Sciatic nerve (tissue), 2 donors: ENCODE data around the gene ARL10. TPM values are rescaled to one million over a fixed set of nuclear protein-coding genes. Genes with fewer than 3 reads are reported as not detected.
A peak's percentile ranks its signal among the peaks of the same experiment; 100 is the strongest.

Source experiments
- ATAC-seq: fragments of 200-7000 bp; cut with Tn5 transposase; one replicate; pipeline ENCODE4 v1.9.1; 2020; ENCODE audit warnings: mild to moderate bottlenecking, moderate library complexity
- DNase-seq: peaks from one replicate; pipeline ENCODE4 v3.0.0-alpha.2; 2020; ENCODE audit warnings: low spot score
- intact Hi-C: fragments of 100-400 bp; cut with DNase I; formaldehyde crosslinking; loops from one replicate; pipeline ENCODE4 v1.14.2; 2022
- total RNA-seq: library from RNA; stranded (reverse); fragmentation: NEBNext Ultra II Directional; extraction: Animal tissue kit (Norgen Biotek cat#: 25700); gene quantifications from one replicate; pipeline ENCODE4 v1.2.1, GENCODE V29; 2021
- donor health status: DM: no; HTN: no; CAD: no.
- donor health status: DM: no; HTN: no; CAD: no.

Gene ARL10
- total RNA-seq, 1 donor from 2014 or later: 29.2 TPM

DNA sequence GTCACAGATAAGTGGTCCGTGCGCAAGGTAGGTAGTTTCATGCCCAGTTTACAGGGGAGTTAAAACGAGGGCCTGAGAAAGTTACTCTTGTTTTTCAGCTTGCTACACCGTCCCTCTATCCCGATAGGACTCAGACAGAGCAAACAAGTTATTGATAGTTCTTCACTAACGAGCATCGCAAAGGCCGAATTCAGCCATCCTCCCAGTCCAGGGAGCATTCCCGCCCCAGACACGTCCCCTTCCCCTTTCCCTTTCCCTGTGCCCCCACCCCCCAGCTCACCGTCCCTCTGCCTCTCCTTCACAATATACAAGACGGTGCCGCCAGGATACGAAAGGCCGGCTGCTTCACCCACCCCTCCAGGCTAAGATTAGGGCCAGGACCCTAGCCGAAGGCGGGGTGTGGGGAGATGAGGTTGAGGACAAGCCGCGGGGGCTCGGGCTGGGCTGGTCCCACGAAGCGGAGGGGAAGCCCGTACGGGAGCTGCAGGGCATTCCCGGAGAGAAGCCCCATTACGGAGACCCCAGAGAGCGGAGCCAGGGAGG lies 4.3 kb upstream of the ARL10 start:
- peak; percentile 35 for ATAC-seq
- DNase-seq: peak; percentile 65
- intact Hi-C loops: no loop called here

DNA sequence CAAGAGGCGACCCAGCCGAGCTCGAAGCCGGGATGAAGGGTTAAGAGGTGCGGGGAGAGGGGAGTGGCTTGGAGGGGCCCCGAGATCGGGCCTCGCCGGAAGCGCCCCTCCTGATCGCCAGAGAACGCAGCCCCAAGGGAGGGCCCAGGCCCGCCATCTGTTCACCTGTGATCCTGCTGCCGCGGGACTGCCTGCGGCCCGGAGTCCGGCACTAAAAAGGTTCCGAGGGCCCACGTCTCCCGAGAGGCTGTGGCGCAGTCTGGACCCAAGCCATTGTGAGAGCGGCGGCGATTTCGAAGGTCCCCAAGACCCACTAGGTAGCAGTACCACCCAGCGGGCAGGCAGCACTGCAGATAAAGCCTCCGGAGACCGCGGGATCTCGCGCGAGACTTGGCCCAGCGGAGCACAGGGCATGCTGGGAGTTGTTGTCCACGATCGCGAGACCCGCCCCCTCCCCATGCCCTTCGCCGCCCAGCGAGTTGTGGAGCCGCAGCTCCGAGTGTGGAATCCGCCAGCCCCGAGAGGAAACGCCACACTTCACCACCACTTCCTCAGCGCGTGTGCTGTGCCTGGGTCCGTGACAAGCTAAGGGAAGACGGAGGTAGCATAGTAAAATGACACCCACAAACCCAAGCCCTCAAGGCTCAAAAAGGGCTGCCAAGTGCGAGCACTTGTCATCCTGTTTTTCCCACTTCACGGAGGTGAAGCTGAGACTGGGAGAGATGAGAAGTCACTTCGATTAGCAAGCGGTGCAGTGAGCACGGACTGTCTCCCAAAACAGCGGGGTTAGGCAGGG lies 3.7 kb upstream of the ARL10 start, which contains the start of gene KIAA1191:
Gene KIAA1191, minus strand, starts transcription at position 328 of the 796 bp plus-strand sequence. CDS start 2,256 bp downstream, outside the sequence.
- ATAC-seq (peak; percentile 98), DNase-seq (peak; percentile 96)
- intact Hi-C loops: no loop called here

DNA sequence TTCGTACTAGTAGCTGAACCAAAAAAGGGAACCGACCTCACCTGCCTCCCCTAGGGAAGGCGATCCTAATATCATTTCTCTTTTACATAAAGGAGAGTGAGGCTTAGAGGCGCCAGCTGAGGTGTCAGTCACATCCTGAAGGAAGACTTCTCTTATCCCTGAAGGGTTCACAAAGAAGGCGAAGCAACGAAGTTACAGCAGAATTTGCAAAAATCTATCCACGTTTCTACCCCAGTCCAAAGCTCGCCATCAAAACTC lies 3.1 kb upstream of the ARL10 start:
- intact Hi-C loops: no loop called here
- DNase-seq: no peak
- ATAC-seq: no peak

DNA sequence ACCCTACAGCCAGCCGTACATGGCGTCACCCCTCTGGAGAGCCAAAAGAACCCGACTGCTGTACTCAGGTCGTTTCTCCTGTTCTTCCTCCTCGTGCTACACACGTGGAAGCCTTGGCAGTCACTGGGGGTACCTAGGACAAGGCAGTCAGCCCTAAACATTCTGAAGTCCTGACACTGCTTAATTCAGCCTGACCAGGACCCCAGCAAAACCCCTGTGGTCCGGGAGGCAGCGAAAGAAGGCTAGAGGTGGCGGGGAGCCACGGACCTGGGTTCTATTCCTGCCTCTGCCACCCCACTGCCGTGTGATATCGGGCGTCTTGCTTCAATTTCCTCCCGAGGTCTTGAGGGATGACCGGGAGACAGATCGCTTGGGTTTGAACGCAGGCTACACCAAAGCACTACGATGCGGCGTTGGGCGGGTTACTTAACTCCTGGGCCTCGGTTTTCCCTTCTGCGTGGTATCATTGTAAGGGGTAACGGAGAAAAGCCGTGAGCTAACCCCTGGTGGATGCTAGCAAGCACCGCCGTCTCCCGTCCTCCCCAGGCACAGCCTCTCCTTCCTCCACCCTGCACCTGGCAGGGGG lies 429 bp upstream of the ARL10 start:
- ATAC-seq (no peak), DNase-seq (no peak)
- intact Hi-C loops: no loop called here

DNA sequence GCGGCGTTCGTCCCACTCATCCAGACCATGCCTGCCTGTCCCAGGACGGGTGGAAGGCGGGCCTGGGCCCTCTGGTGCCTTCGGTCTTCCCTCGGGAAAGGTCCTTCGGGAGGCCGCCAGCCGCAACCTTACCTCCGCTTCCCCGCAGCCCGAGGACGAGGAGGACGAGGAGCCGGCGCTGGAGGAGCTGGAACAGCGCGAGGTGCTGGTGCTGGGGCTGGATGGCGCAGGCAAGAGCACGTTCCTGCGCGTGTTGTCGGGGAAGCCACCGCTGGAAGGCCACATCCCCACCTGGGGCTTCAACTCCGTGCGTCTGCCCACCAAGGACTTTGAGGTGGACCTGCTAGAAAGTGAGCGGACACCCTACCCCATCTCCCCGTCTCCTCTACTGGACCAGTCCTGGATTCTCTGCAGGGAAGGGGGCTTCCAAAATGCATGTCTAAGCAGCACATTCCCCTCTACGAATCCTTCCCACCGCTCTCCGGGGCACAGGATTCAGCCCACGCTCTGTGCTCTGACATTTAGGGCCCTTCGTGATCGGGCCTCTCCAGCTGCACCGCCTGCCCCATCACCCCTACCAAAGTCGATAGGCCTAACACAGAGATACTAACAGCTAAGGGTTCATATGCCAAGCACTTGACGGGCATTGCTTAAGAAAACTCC lies 1.1 kb downstream of the ARL10 start:
- ATAC-seq: peak; percentile 1

DNA sequence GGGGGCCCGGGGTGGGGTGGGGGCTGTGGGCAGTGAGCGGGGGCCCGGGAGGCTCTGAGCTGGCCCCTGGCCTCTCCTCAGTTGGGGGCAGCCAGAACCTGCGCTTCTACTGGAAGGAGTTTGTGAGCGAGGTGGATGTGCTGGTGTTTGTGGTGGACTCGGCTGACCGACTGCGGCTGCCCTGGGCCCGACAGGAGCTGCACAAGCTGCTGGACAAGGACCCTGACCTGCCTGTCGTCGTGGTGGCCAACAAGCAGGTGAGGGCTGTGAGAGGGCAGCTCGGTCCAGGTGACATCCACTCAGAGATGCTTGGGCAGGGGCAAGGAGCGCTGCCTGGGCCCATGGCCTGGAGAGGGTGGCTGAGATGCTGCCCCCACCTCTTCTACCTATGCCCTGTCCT lies 3.4 kb downstream of the ARL10 start:
- intact Hi-C loops: no loop called here
- DNase-seq (no peak), ATAC-seq (no peak)

More for the DNA sequence above, 1.1 kb downstream of the ARL10 start:
- intact Hi-C loops: no loop called here
- DNase-seq: no peak

DNA sequence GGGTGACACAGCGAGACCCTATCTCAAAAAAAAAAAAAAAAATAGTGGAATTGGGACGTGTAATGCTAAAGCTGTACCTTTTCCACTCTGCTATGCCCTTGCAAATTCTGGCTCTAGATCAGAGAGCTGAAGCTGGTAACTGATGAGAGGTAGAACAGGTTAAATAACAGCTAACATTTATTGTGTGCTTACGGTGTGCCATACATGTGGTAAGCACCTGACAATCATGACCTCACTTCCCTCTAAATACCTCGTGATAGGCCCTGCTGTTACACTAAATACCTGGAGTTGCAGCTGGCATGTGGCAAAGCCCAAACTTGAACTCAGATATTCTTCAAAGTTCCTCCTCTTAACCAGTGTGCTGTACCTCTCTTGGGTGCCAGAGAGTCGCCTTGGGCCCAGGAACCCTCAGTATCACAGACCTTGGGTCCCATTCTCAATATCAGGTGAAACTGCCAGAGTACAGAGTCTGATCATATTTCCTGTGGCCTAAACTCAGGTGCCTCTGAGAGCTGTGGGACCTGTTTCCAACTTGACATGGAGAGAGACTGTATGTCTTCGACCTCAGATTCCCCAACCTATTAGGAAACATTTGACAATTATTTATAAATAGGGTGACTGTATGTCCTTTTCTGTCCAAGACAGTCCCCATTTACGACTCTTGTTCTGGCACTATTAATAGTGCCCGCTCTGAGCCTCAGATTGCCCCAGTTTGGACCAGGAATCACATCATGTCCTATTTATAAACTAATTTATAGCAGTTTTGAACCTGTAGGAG lies 4.8 kb downstream of the ARL10 start:
- no peak for ATAC-seq
- no peak for DNase-seq
- intact Hi-C loops: no loop called here

DNA sequence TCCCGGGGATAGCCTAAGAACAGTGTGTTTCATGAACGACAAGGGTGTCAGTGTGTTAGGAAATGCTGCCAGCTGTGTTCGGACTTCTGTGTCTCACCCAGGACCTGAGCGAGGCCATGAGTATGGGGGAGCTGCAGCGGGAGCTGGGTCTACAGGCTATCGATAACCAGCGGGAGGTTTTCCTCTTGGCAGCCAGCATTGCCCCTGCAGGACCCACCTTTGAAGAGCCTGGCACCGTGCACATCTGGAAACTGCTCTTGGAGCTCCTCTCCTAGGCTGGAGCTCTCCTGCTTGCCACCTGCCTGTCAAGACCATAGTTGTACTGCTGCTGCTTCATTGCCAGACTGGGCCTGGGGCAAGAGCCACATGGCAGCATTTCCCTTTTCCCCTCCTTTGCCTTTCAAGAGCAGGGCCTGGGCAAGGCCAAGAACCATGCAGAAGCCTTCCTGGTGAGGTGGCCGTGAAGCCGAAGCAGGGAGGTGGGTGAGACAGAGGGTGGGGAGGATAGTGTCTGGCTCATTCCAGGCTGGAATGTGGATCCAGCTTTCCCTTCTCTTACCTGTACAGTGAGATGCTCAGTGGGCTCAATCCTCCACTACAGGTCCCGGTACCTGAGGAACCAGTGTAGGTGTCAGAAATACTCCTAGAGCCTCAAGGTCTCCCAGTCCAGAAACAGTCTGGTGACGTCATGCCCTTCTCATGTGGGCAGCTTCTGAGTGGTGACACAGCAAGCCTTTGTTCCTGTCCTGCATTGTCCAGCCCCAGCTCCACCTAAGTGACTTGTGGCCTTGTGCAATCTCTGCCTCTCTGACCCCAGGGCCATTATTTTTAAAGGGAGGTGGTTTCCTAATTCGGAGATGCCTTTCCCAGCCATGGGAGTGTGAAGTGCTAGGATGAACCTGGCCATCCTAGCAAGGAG lies 6.6 kb downstream of the ARL10 start:
- intact Hi-C loops: no loop called here
- ATAC-seq: peak; percentile 31
- no peak for DNase-seq

DNA sequence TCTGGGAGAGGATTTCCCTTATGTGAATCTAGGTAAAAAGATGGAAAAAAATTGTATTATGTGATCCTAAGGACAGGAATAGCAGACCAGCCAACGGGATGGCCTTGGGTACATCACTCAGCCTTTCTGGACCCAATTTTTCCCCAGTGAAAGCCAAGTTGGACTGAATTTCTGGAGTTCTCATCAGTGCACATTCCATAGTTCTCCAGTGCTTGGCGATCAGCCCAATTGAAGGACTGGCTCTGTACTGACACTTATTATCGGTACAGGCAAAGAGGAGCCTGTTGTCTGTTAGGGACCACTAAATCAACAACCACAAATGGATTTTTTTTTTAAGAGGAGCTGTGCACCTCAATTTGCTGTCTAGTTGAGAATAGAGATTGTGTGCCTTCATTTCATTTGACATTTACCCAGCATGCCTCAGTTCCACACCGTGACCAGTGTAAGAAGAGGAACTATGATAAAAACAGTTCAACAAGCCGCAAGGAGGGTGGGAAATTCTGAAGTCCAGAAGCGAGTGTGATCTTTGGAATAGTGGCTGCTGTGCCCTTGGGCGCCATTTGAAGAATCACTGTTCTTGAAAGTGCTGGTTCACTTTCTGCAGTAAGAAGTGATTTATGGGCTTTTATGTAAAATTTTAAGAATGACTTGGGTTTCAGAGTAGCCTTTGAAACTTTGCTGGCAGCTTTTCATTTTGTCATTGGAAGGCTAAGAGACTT lies 8.0 kb downstream of the ARL10 start:
- DNase-seq: no peak
- intact Hi-C loops: no loop called here
- peak; percentile 74 for ATAC-seq

DNA sequence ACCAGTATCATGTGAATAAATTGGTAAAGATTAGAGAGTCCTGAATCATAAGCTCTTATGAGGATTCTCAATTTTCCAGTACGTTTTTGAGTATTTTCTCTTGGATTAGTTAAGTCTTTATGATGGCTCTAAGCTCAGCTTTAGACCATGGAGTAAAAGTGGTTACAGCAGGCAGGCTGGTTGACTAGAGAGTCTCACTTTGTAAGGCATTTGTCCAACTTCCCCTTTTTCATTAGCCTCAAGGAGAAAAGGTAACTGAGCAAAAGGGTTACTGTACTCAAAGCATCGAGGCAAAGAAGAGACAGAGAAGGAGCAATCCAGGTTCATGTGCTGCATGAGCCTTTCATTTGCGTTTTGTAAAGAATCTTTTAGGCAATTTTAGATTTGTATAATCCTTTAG lies 14.6 kb downstream of the ARL10 start:
- intact Hi-C loops: no loop called here
- DNase-seq (no peak), ATAC-seq (no peak)

DNA sequence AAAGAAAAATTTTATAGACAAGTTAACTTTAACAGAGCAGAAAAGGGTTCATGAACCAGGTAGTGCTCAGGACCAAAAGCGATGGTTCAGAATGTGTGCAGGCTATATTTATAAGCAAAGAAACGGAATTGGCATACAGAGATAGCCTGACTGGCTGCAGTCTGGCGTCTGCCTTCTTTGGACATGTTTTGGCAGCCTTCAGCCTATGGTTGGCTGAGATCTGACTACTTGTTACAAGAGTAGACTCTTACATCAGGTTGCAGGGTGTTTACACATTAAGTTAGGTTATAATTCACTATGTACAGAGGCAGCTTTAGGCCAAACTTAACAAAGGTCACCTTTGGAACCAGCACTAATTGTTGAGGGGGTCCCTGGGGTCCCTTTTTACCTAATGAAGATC lies 16.1 kb downstream of the ARL10 start:
- DNase-seq: no peak
- ATAC-seq: peak; percentile 62
- intact Hi-C loops: no loop called here

DNA sequence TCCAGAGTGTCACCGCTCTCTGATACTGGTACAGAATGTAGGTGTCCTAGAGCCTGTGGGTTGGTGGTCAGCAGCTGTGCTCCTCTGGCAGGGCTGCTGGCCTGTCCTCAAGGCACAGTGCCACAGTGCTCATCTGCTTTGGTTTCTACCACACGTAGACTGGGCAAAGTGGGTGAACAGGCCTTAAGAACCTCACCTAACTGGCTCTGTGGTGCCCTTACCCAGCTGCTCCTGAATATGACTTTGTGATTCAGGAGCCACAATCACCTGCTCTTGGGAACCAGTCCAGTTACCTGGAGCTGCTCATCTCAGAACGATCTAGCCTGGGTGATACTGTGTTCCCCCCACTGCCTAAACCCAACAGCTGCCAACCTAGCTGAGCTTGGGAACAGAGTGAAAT lies 16.7 kb downstream of the ARL10 start:
- DNase-seq (no peak), ATAC-seq (no peak)
- intact Hi-C loops: no loop called here

DNA sequence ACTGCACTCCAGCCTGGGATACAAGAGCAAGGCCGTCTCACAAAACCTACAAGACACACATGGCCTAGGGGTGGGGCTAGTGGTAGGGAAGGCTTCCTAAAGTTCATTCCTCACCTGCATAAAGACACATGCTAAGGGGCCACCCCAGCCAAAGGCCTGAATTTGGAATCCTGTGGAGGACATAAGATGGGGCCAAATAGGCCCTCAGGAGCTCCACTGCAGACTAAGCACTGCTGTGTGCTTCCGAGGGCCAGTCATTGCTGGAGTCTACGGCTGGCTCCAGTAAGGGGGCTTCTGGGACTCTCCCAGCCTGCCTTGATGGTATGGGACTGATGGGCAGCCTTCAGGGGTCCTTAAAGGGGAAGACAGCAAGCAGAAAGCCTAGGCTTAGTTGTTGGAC lies 17.4 kb downstream of the ARL10 start:
- no peak for DNase-seq
- intact Hi-C loops: no loop called here

DNA sequence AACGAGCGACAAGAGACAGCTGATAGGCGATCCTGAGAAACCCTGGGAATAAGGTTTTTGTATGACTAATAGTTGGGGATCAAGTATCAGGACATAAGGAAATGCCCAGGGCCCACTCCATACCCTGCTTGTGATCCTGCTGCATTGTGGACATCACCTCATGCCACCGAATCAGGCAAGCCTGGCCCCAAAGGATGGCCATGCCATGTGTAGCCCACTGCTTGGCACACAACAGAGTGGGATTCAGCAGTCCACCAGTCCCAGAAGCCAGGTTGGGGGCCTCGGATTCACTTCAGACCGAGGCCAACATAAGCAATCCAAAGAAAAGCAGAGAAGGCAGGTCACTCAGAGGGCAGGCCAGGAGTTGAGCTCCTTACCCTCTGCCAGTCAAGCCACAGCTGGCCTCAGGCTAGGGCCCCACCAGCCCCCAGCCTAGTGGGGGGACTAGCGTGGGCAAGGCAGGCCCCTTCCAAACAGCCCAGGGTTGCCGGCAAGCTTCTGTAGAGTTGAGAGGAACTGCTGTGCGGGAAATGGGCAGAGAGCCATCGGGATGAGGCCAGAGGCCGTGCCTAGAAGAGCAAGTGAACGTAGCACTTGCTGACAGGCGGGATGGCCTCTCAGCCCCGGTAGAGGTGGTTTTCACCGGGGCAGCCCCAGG lies 18.1 kb downstream of the ARL10 start:
- ATAC-seq (no peak), DNase-seq (no peak)
- intact Hi-C loops: no loop called here

More for the DNA sequence above, 17.4 kb downstream of the ARL10 start:
- no peak for ATAC-seq

DNA sequence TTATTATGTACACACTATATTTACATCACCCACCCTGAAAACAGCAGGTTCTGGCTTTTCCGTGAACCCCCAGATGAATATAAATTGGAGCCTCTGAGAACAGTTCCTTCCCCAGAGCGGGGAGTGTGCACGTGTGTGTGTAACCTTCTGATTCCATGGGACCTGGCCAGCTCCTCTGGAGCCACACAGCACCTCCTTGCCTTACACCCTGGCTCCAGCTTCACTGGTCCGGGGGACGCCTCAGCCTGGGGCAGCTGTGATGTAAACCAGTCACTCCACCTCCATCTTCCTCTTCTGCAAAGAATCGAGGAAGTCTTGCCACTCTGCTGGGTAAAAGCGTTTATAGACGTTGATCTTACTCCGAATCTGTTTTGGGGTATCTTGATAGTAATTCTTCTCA lies 18.7 kb downstream of the ARL10 start:
- DNase-seq (no peak), ATAC-seq (no peak)
- intact Hi-C loops: no loop called here

DNA sequence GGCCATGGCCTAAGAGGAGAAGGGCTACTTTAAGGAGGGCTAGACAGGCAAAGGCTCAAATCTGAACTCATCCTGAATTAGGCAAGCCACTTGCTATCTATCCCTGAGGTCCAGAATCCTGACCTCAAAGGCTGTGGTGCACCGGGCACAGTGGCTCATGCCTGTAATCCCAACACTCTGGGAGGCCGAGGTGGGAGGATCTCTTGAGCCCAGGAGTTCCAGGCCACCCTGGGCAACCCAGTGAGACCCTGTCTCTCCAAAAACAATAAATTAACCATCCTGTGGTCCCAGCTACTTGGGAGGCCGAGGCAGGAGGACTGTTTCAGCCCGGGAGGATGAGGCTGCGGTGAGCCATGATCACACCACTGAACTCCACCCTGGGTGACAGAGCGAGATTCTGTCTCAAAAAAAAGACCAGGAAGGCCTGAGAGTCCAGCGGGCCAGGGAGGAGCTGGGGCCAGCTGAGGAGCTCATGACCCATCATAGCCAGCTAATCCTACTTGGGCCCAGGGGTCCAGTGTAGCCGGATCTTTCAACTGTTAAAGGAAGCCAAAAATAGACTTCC lies 19.2 kb downstream of the ARL10 start:
- ATAC-seq (no peak), DNase-seq (no peak)

DNA sequence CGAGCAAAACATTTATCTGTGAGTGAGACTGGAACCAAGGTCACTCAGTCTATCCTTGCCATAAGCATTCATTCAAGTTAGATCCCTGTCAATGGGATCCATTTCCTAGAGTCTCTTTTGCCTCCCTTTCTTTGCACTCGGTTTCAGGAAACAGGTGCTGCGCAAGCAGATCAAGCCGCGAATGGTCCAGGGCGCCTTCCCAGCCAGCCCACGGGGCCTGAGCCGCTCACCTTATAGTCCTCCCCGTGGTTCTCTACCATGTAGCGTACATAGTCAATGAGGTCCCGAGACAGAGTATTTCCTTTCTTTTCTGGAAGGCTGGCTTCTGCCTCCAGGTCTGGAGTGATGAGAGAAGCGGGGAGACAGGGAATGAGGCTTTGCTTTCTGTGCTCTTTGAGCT lies 19.7 kb downstream of the ARL10 start:
- intact Hi-C loops: no loop called here
- DNase-seq (no peak), ATAC-seq (no peak)

More for the DNA sequence above, 19.2 kb downstream of the ARL10 start:
- intact Hi-C loops: no loop called here
